GM19240 (cell line): ENCODE data around the gene XDH.

Experiments
- DNase-seq: peaks from one replicate; pipeline ENCODE4 v3.0.0; 2011; ENCODE audit warnings: low spot score; ENCODE audit not compliant: insufficient read length

Gene XDH

GRCh38 chr2:31414601-31415241, at the start of gene XDH:
XDH (minus strand) TSS chr2:31414742; CDS start chr2:31414666, 76 bp downstream.
- no peak for DNase-seq

GRCh38 chr2:31457651-31458050, 43.1 kb upstream of the XDH start:
- no peak for DNase-seq

- no peak for DNase-seq
Observed at GRCh38 chr2:31446848-31447247, 32.3 kb upstream of the XDH start.

- no peak for DNase-seq
Observed at GRCh38 chr2:31442376-31442775, 27.8 kb upstream of the XDH start.

GRCh38 chr2:31440764-31441163, 26.2 kb upstream of the XDH start:
- DNase-seq: no peak

- DNase-seq: no peak
Observed at GRCh38 chr2:31434911-31435310, 20.4 kb upstream of the XDH start.

- DNase-seq: no peak
Observed at GRCh38 chr2:31433541-31433940, 19.0 kb upstream of the XDH start.

- DNase-seq: no peak
Observed at GRCh38 chr2:31430439-31431165, 16.1 kb upstream of the XDH start.

- no peak for DNase-seq
Observed at GRCh38 chr2:31429759-31430438, 15.4 kb upstream of the XDH start.

GRCh38 chr2:31429040-31429439, 14.5 kb upstream of the XDH start:
- no peak for DNase-seq

- DNase-seq: no peak
Observed at GRCh38 chr2:31428001-31428418, 13.5 kb upstream of the XDH start.

GRCh38 chr2:31426096-31426495, 11.6 kb upstream of the XDH start:
- no peak for DNase-seq

- no peak for DNase-seq
Observed at GRCh38 chr2:31421634-31422033, 7.1 kb upstream of the XDH start.

- DNase-seq: no peak
Observed at GRCh38 chr2:31420936-31421335, 6.4 kb upstream of the XDH start.

- no peak for DNase-seq
Observed at GRCh38 chr2:31419386-31419785, 4.8 kb upstream of the XDH start.

GRCh38 chr2:31415421-31415820, 879 bp upstream of the XDH start:
- DNase-seq: no peak

GRCh38 chr2:31413862-31414550, 536 bp downstream of the XDH start:
- DNase-seq: no peak

- no peak for DNase-seq
Observed at GRCh38 chr2:31413025-31413424, 1.5 kb downstream of the XDH start.

- DNase-seq: no peak
Observed at GRCh38 chr2:31411771-31412170, 2.8 kb downstream of the XDH start.

- no peak for DNase-seq
Observed at GRCh38 chr2:31406593-31407385, 7.8 kb downstream of the XDH start.

- DNase-seq: no peak
Observed at GRCh38 chr2:31404827-31405226, 9.7 kb downstream of the XDH start.
